IMR-90 (cell line): Measurements from ENCODE around the gene FUT9. TPM values are rescaled to one million over a fixed set of nuclear protein-coding genes. Genes with fewer than 3 reads are reported as not detected.

Source experiments
- ATAC-seq: fragments of 200-7000 bp; cut with Tn5 transposase; 2 replicates; pipeline ENCODE4 v1.9.1; 2020; ENCODE audit warnings: low read depth, mild to moderate bottlenecking, moderate library complexity
- BruUV-seq: library from RNA; stranded (reverse); fragments of 400-500 nt; replicated peaks from 2 replicates; lab custom pipeline; 2021; lab: Mats Ljungman, UMichigan
- CTCF ChIA-PET: fragments of 300-600 bp; formaldehyde crosslinking; extraction: SDS; loops from one replicate; lab custom pipeline; 2021; ENCODE audit warnings: antibody characterized with exemption; lab: Yijun Ruan, JAX
- POLR2A ChIA-PET: fragments of 300-600 bp; sonication (Branson Sonifier 250); formaldehyde crosslinking; loops from one replicate; lab custom pipeline; 2022; ENCODE audit warnings: antibody characterized with exemption; ENCODE audit not compliant: unreplicated experiment; lab: Charles Lee
- DNase-seq: peaks from one replicate; pipeline ENCODE4 v3.0.0; 2013
- H2AFZ ChIP-seq: replicated peaks from 2 replicates; pipeline ENCODE3; 2013; ENCODE audit warnings: low read length, mild to moderate bottlenecking; ENCODE audit not compliant: poor library complexity
- H2AK5ac ChIP-seq: 2 replicates; pipeline ENCODE4 v1.6.1; 2013; ENCODE audit warnings: low read depth, low read length, inconsistent platforms
- H2AK9ac ChIP-seq: replicated peaks from 2 replicates; pipeline ENCODE3; 2013; ENCODE audit warnings: mild to moderate bottlenecking, low read depth, low read length, moderate library complexity; ENCODE audit not compliant: poor library complexity
- H2BK120ac ChIP-seq: 2 replicates; pipeline ENCODE4 v1.6.1; 2013; ENCODE audit warnings: low read depth, low read length, inconsistent platforms
- H2BK15ac ChIP-seq: 3 replicates; pipeline ENCODE4 v1.6.1; 2013; ENCODE audit warnings: low read depth, low read length, inconsistent platforms
- H2BK20ac ChIP-seq: 2 replicates; pipeline ENCODE4 v1.6.1; 2013; ENCODE audit warnings: low read depth, mild to moderate bottlenecking, inconsistent platforms, low read length, moderate library complexity
- H2BK5ac ChIP-seq: 2 replicates; pipeline ENCODE4 v1.6.1; 2013; ENCODE audit warnings: mild to moderate bottlenecking, low read depth, low read length, inconsistent platforms; ENCODE audit not compliant: poor library complexity, severe bottlenecking
- H3K14ac ChIP-seq: replicated peaks from 2 replicates; pipeline ENCODE4 v1.6.1; 2013; ENCODE audit warnings: low read depth, low read length, inconsistent platforms
- H3K18ac ChIP-seq: 2 replicates; pipeline ENCODE4 v1.6.1; 2013; ENCODE audit warnings: low read depth, low read length, control low read depth
- H3K23ac ChIP-seq: 2 replicates; pipeline ENCODE4 v1.6.1; 2013; ENCODE audit warnings: low read depth, low read length, inconsistent platforms
- H3K27ac ChIP-seq: 2 replicates; pipeline ENCODE4 v1.5.1; 2013; ENCODE audit warnings: mild to moderate bottlenecking, control low read depth, low read length; ENCODE audit not compliant: insufficient read depth
- H3K27me3 ChIP-seq: 2 replicates; pipeline ENCODE4 v1.6.1; 2013; ENCODE audit warnings: low read length; ENCODE audit not compliant: control insufficient read depth, insufficient read depth
- H3K36me3 ChIP-seq: 2 replicates; pipeline ENCODE4 v1.6.1; 2013; ENCODE audit warnings: low read length, mixed read lengths; ENCODE audit not compliant: control insufficient read depth, insufficient read depth
- H3K4ac ChIP-seq: 2 replicates; pipeline ENCODE4 v1.6.1; 2013; ENCODE audit warnings: low read depth, low read length, inconsistent platforms
- H3K4me1 ChIP-seq: 2 replicates; pipeline ENCODE4 v1.6.1; 2013; ENCODE audit warnings: low read length, mixed read lengths; ENCODE audit not compliant: control insufficient read depth, insufficient read depth
- H3K4me2 ChIP-seq: 2 replicates; pipeline ENCODE4 v1.6.1; 2013; ENCODE audit warnings: low read depth, mild to moderate bottlenecking, control low read depth, low read length, moderate library complexity
- H3K4me3 ChIP-seq: 2 replicates; pipeline ENCODE4 v1.5.1; 2013; ENCODE audit warnings: low read depth, mild to moderate bottlenecking, control low read depth, low read length, moderate library complexity; ENCODE audit not compliant: insufficient read depth
- H3K56ac ChIP-seq: 2 replicates; pipeline ENCODE4 v1.6.1; 2013; ENCODE audit warnings: low read length, inconsistent platforms; ENCODE audit not compliant: insufficient read depth; ENCODE audit errors: extremely low read depth
- H3K79me1 ChIP-seq, 2 experiments: 2 replicates each; pipeline ENCODE4 v1.6.1; 2013; ENCODE audit warnings: low read length in 2 of 2, inconsistent platforms in 1 of 2, low read depth in 1 of 2
- H3K9ac ChIP-seq: 2 replicates; pipeline ENCODE4 v1.6.1; 2013; ENCODE audit warnings: low read depth, low read length, control low read depth
- H3K9me1 ChIP-seq: 2 replicates; pipeline ENCODE4 v1.6.1; 2013; ENCODE audit warnings: low read length, inconsistent platforms; ENCODE audit not compliant: insufficient read depth
- H3K9me3 ChIP-seq: 2 replicates; pipeline ENCODE4 v1.6.1; 2013; ENCODE audit warnings: low read length; ENCODE audit not compliant: control insufficient read depth, insufficient read depth
- H4K20me1 ChIP-seq: 2 replicates; pipeline ENCODE4 v1.6.1; 2013; ENCODE audit warnings: low read length, inconsistent platforms; ENCODE audit not compliant: insufficient read depth
- H4K5ac ChIP-seq: 2 replicates; pipeline ENCODE4 v1.6.1; 2013; ENCODE audit warnings: mild to moderate bottlenecking, low read depth, low read length, control low read depth
- H4K8ac ChIP-seq, 2 experiments: 2 replicates each; pipeline ENCODE4 v1.6.1; 2013; ENCODE audit warnings: low read depth in 2 of 2, low read length in 2 of 2, control low read depth in 1 of 2, inconsistent platforms in 1 of 2
- H4K91ac ChIP-seq: 2 replicates; pipeline ENCODE4 v1.6.1; 2013; ENCODE audit warnings: low read depth, low read length, inconsistent platforms; ENCODE audit not compliant: insufficient read depth
- MAZ ChIP-seq: IDR thresholded peaks from 2 replicates; pipeline ENCODE4 v1.6.1; 2012; ENCODE audit warnings: low read depth, mild to moderate bottlenecking, low read length, improper control_type of control experiment, moderate library complexity, borderline replicate concordance
- MXI1 ChIP-seq: IDR thresholded peaks from 2 replicates; pipeline ENCODE4 v1.6.1; 2012; ENCODE audit warnings: low read depth, mild to moderate bottlenecking, low read length, moderate library complexity, borderline replicate concordance
- POLR2A ChIP-seq: IDR thresholded peaks from 2 replicates; pipeline ENCODE4 v1.6.1; 2012; ENCODE audit warnings: mild to moderate bottlenecking, low read depth, low read length
- RCOR1 ChIP-seq: IDR thresholded peaks from 2 replicates; pipeline ENCODE4 v1.6.1; 2012; ENCODE audit warnings: mild to moderate bottlenecking, low read length, improper control_type of control experiment; ENCODE audit not compliant: insufficient replicate concordance
- SMC3 ChIP-seq: fragments of 150-350 bp; IDR thresholded peaks from 2 replicates; pipeline ENCODE4 v1.6.1; 2016; ENCODE audit warnings: low read depth, mild to moderate bottlenecking, antibody characterized with exemption, low read length, moderate library complexity
- WGBS, 2 experiments: methylation state at CpG; one replicate each; pipeline versions ENCODE4 v1.1.5 to v1.1.7; 2013; ENCODE audit warnings: missing lambda C conversion rate in 2 of 2; ENCODE audit not compliant: insufficient read length in 1 of 2; ENCODE audit errors: extremely low coverage in 2 of 2; 5-methylcytosine and 5-hydroxymethylcytosine counted together
- dilution Hi-C: fragments of 300-500 bp; cut with HindIII; formaldehyde crosslinking; loops from one replicate; pipeline ENCODE4 v1.14.3; 2018; ENCODE audit warnings: low sequenced_read_pairs; ENCODE audit not compliant: unreplicated experiment
- in situ Hi-C: fragments of 300-500 bp; cut with MboI; formaldehyde crosslinking; loops from 3 replicates; pipeline ENCODE4 v1.14.3; 2019; ENCODE audit warnings: low sequenced_read_pairs, inconsistent platforms, mixed read lengths
- intact Hi-C: fragments of 100-400 bp; cut with micrococcal nuclease; formaldehyde crosslinking; loops from 2 replicates; pipeline ENCODE4 v1.10.0; 2022
- polyA plus RNA-seq, 3 experiments: library from polyadenylated mRNA; depleted of rRNA; stranded (reverse); fragments of >200 nt; gene quantifications; 2 replicates each; pipeline ENCODE4 v1.2.3, GENCODE V29; 2012; ENCODE audit warnings: low replicate concordance in 1 of 3
- total RNA-seq: library from RNA; depleted of rRNA; stranded (reverse); fragments of >200 nt; gene quantifications from 2 replicates; pipeline ENCODE4 v1.2.3, GENCODE V29; 2012

Gene FUT9
- total and polyA plus RNA-seq, 2 of the 4 experiments (the other 2 are of a cell fraction): under 0.01 TPM; not detected in 1

- Histone ChIP-seq H4K91ac (no peak overlapping the region), H4K20me1 (no peaks in the 10 kb centered on the region), H3K4ac (no peak overlapping the region), H3K14ac (no peak overlapping the region), H2AK9ac (no peak overlapping the region), H3K4me1 (no peaks in the 10 kb centered on the region), H3K23ac (no peak overlapping the region), H2AFZ (no peak overlapping the region), H3K79me1 (no peaks in the 10 kb centered on the region), H3K4me2 (no peak overlapping the region), H2AK5ac (no peak overlapping the region), H3K27me3 (no peaks in the 10 kb centered on the region), H3K9ac (no peak overlapping the region), H3K4me3 (no peak overlapping the region), H3K36me3 (no peaks in the 10 kb centered on the region), H4K5ac (no peak overlapping the region), H3K56ac (no peak overlapping the region), H3K27ac (no peak overlapping the region), H2BK20ac (no peak overlapping the region), H2BK5ac (no peak overlapping the region), H4K8ac (no peak overlapping the region), H3K18ac (no peak overlapping the region), H2BK15ac (no peak overlapping the region), H3K9me3 (no peaks in the 10 kb centered on the region), H3K9me1 (no peaks in the 10 kb centered on the region), H2BK120ac (no peak overlapping the region)
- TF ChIP-seq RCOR1: no peak
- TF ChIP-seq POLR2A: no peak
- TF ChIP-seq SMC3: no peak
- no peak for TF ChIP-seq MAZ
- no peak for TF ChIP-seq MXI1
- dilution Hi-C loops (no loop called here), intact Hi-C loops (no loop called here), in situ Hi-C loops (no loop called here)
- POLR2A ChIA-PET: no interaction called here
- ATAC-seq (no peak), DNase-seq (no peak)
- no TSS peak for BruUV-seq
- no CpG with 5 or more reads among the region's 2 CpGs for WGBS, 2 experiments
- CTCF ChIA-PET: no interaction called here
Observed at GRCh38 chr6:96162711-96163120, 146.9 kb downstream of the FUT9 start.
